Endodermal cell (in vitro differentiated cells): ENCODE results near the gene CPSF7. TPM values are rescaled to one million over a fixed set of nuclear protein-coding genes. Genes with fewer than 3 reads are reported as not detected.

ENCODE experiments used
- DNase-seq: peaks from one replicate; pipeline ENCODE4 v3.0.0-alpha.2; 2017
- H3K27ac ChIP-seq: 2 replicates; pipeline ENCODE4 v1.5.1; 2013; ENCODE audit warnings: mild to moderate bottlenecking, low read depth, low read length, moderate library complexity
- H3K27me3 ChIP-seq: 2 replicates; pipeline ENCODE4 v1.6.1; 2013; ENCODE audit warnings: mild to moderate bottlenecking, low read length, moderate library complexity; ENCODE audit not compliant: insufficient read depth, control insufficient read depth, poor library complexity, severe bottlenecking
- H3K36me3 ChIP-seq: 2 replicates; pipeline ENCODE4 v1.7.0; 2013; ENCODE audit warnings: mild to moderate bottlenecking, low read length, moderate library complexity; ENCODE audit not compliant: control insufficient read depth, insufficient read depth
- H3K4me1 ChIP-seq: one replicate; pipeline ENCODE4 v1.7.0; 2013; ENCODE audit warnings: low read length; ENCODE audit not compliant: control insufficient read depth, insufficient read depth
- H3K4me3 ChIP-seq: 2 replicates; pipeline ENCODE4 v1.5.1; 2013; ENCODE audit warnings: mild to moderate bottlenecking, low read length, moderate library complexity
- H3K9ac ChIP-seq: 2 replicates; pipeline ENCODE4 v1.6.1; 2013; ENCODE audit warnings: mild to moderate bottlenecking, low read length, moderate library complexity; ENCODE audit not compliant: poor library complexity, severe bottlenecking; ENCODE audit errors: extremely low read depth
- H3K9me3 ChIP-seq: 2 replicates; pipeline ENCODE4 v1.6.1; 2013; ENCODE audit warnings: mild to moderate bottlenecking, low read length, moderate library complexity; ENCODE audit not compliant: control insufficient read depth
- H3K27ac Mint-ChIP-seq: 2 replicates; pipeline ENCODE4 v1.8.0; 2020; ENCODE audit warnings: mixed read lengths
- H3K27me3 Mint-ChIP-seq: 2 replicates; pipeline ENCODE4 v1.8.0; 2021; ENCODE audit warnings: mild to moderate bottlenecking, mixed read lengths; ENCODE audit not compliant: insufficient read depth
- H3K36me3 Mint-ChIP-seq: 2 replicates; pipeline ENCODE4 v1.8.0; 2020; ENCODE audit warnings: low read depth, mixed read lengths
- H3K4me1 Mint-ChIP-seq: 2 replicates; pipeline ENCODE4 v1.8.0; 2020; ENCODE audit warnings: mixed read lengths
- H3K4me3 Mint-ChIP-seq: 2 replicates; pipeline ENCODE4 v1.8.0; 2020; ENCODE audit warnings: mild to moderate bottlenecking, moderate library complexity, mixed read lengths
- H3K9me3 Mint-ChIP-seq: 2 replicates; pipeline ENCODE4 v1.8.0; 2020; ENCODE audit warnings: mild to moderate bottlenecking, mixed read lengths
- CTCF ChIP-seq: fragments of 200-600 bp; sonication (generic); conservative IDR thresholded peaks from 2 replicates; pipeline ENCODE4 v1.5.0; 2021; ENCODE audit warnings: antibody characterized with exemption, mild to moderate bottlenecking
- WGBS, 2 experiments: methylation state at CpG; one replicate each; pipeline versions ENCODE4 v1.1.5 to v1.1.7; 2013; ENCODE audit warnings: missing lambda C conversion rate in 2 of 2, mixed read lengths in 1 of 2; ENCODE audit not compliant: insufficient coverage in 1 of 2, insufficient read length in 1 of 2; 5-methylcytosine and 5-hydroxymethylcytosine counted together
- total RNA-seq, 2 donors: library from RNA; stranded (reverse); fragmentation: NEBNext Ultra II Directional in 1 of 2; extraction: Animal tissue kit (Norgen Biotek cat#: 25700) in 1 of 2; gene quantifications; 2 replicates in 1 of 2; 3 replicates in 1 of 2; pipeline ENCODE4 v1.2.1, GENCODE V29; 2021

Gene CPSF7
- total RNA-seq, 2 donors from 2014 or later: 108 to 117 TPM

GRCh38 chr11:61357233-61357893 is 72.4 kb downstream of the CPSF7 start:
- H3K4me3 Mint-ChIP-seq: no peak overlapping the region
- TF ChIP-seq CTCF: no peak
- H3K4me1 ChIP-seq: no peaks in the 10 kb centered on the region
- no peaks in the 10 kb centered on the region for H3K27me3 Mint-ChIP-seq
- no peaks in the 10 kb centered on the region for H3K9me3 Mint-ChIP-seq
- H3K9ac ChIP-seq: no peak overlapping the region
- H3K4me1 Mint-ChIP-seq: peaks cover 3% of the 10 kb centered on the region
- H3K36me3 ChIP-seq: no peaks in the 10 kb centered on the region
- peak overlapping the region; percentile 32 for H3K27ac Mint-ChIP-seq
- no peaks in the 10 kb centered on the region for H3K9me3 ChIP-seq
- peaks cover 10% of the 10 kb centered on the region for H3K36me3 Mint-ChIP-seq
- no peak overlapping the region for H3K4me3 ChIP-seq
- WGBS, 2 experiments: 91 to 97% methylated on average over 7 to 9 of the region's 9 CpGs
- H3K27me3 ChIP-seq: no peaks in the 10 kb centered on the region
- no peak overlapping the region for H3K27ac ChIP-seq
- no peak for DNase-seq

- Mint-ChIP-seq H3K4me3 (no peak overlapping the region), H3K4me1 (peaks cover 3% of the 10 kb centered on the region), H3K9me3 (no peaks in the 10 kb centered on the region), H3K27ac (no peak overlapping the region), H3K27me3 (no peaks in the 10 kb centered on the region), H3K36me3 (peaks cover 12% of the 10 kb centered on the region)
- Histone ChIP-seq H3K36me3 (no peaks in the 10 kb centered on the region), H3K27ac (no peak overlapping the region), H3K27me3 (no peaks in the 10 kb centered on the region), H3K9me3 (no peaks in the 10 kb centered on the region), H3K9ac (no peak overlapping the region), H3K4me3 (no peak overlapping the region), H3K4me1 (no peaks in the 10 kb centered on the region)
- 93 to 100% methylated on average over 3 to 4 of the region's 4 CpGs for WGBS, 2 experiments
- no peak for DNase-seq
- no peak for TF ChIP-seq CTCF
Observed at GRCh38 chr11:61356706-61357105, 73.1 kb downstream of the CPSF7 start.

GRCh38 chr11:61354208-61354607 is 75.6 kb downstream of the CPSF7 start:
- no peak overlapping the region for H3K4me3 Mint-ChIP-seq
- Histone ChIP-seq H3K9ac (no peak overlapping the region), H3K27me3 (no peaks in the 10 kb centered on the region), H3K27ac (no peak overlapping the region), H3K36me3 (no peaks in the 10 kb centered on the region), H3K4me1 (no peaks in the 10 kb centered on the region), H3K4me3 (no peak overlapping the region), H3K9me3 (no peaks in the 10 kb centered on the region)
- no peak for DNase-seq
- TF ChIP-seq CTCF: no peak
- WGBS, 2 experiments: 94 to 100% methylated on average over 2 of the region's 2 CpGs
- H3K9me3 Mint-ChIP-seq: no peaks in the 10 kb centered on the region
- no peaks in the 10 kb centered on the region for H3K4me1 Mint-ChIP-seq
- H3K27me3 Mint-ChIP-seq: no peaks in the 10 kb centered on the region
- H3K27ac Mint-ChIP-seq: no peak overlapping the region
- H3K36me3 Mint-ChIP-seq: peaks cover 18% of the 10 kb centered on the region
